Right lung (tissue), 5 donors: ENCODE data around the gene TMCO5A. TPM values are rescaled to one million over a fixed set of nuclear protein-coding genes. Genes with fewer than 3 reads are reported as not detected.

Experiments used
- DNase-seq, 2 donors: peaks; one replicate each; pipeline ENCODE4 v3.0.0-alpha.2; 2013
- polyA plus RNA-seq, 5 donors: library from polyadenylated mRNA; unstranded; fragments of 120-200 nt; gene quantifications; one replicate each; pipeline versions ENCODE4 v1.2.1 to v1.2.3, GENCODE V29; 2013; ENCODE audit warnings: inconsistent platforms in 1 of 5, low replicate concordance in 1 of 5; ENCODE audit not compliant: insufficient read length in 5 of 5, insufficient read depth in 1 of 5

Gene TMCO5A
- polyA plus RNA-seq, 5 donors, result not detected

GRCh38 chr15:37967788-37968187 lies 33.3 kb downstream of the TMCO5A start:
- no peak for DNase-seq

- no peak for DNase-seq
Observed at GRCh38 chr15:37973856-37974255, 39.4 kb downstream of the TMCO5A start.

GRCh38 chr15:37978231-37978630 lies 43.8 kb downstream of the TMCO5A start:
- DNase-seq, result no peak

GRCh38 chr15:37979671-37980409 lies 45.4 kb downstream of the TMCO5A start:
- peak in 1 of 2 donors; percentile 23 for DNase-seq

- no peak for DNase-seq
Observed at GRCh38 chr15:37981201-37981600, 46.8 kb downstream of the TMCO5A start.

GRCh38 chr15:37981775-37982174 lies 47.3 kb downstream of the TMCO5A start:
- no peak for DNase-seq

GRCh38 chr15:37984368-37984767 lies 49.9 kb downstream of the TMCO5A start:
- DNase-seq, result no peak

GRCh38 chr15:37995461-37996347 lies 61.3 kb downstream of the TMCO5A start:
- peak; percentile 51 to 69 for DNase-seq
